ENCODE data around the gene ZNF219. TPM values are rescaled to one million over a fixed set of nuclear protein-coding genes. Genes with fewer than 3 reads are reported as not detected.
A peak's percentile ranks its signal among the peaks of the same experiment; 100 is the strongest.

The ZNF219 gene
- total RNA-seq, result 1 to 10 TPM; 2.8 to 3.1 TPM

DNA sequence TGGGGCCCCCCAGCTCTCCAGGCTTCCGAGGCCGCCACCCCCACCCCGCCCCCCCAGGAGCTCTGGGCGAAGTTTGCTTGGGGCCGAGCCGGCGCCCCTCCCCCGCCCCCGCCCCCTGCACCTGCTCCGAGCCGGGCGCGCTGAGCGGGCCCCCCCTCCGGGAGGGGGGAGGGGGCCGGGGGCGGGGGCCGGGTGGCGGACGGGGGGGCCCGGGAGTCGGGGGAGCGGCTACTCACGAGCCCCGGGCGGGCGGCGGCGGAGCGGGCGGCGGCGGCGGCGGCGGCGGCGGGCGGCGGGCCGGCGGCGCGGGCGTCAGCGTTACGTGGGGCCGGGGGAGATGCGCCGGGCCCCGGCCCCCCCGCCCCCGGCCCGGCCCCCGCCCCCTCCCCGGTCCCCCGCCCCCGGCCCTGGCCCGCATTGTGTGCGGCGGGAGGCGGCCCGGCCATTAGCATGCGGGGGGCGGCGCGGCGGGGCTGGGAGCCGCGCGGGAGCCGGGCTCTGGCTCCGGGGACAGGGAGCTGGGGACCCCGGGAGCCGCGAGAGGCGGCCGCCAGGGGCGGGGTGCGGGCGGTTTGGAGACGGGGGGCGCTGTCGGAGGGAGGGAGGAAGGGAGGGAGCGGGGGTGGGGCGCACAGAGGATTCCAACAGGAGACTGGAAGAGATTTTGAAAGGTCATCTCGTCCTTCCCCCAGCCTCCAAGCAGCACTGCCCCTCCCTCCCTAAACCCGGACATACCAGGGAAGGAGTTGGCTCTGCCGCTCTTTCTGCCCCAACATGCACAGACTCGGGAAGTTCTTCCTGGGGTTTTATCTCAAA is at the start of gene ZNF219:
Gene ZNF219 (minus strand): TSS at position 580 of the 816 bp plus-strand sequence. CDS start 5,064 bp downstream, outside the sequence.
- H3K27me3 Mint-ChIP-seq (ENCODE audit: low read depth), result peaks cover 42% of the 10 kb centered on the region
- no peaks in the 10 kb centered on the region for H3K9me3 Mint-ChIP-seq (ENCODE audit: insufficient read depth)
- H3K27ac Mint-ChIP-seq, result no peak within 1 kb of the TSS
- H3K36me3 Mint-ChIP-seq (ENCODE audit: low read depth), result no peaks in the 10 kb centered on the region
- ATAC-seq, result peak; percentile 52
- DNase-seq, result no peak
- ChIA-PET CTCF (interaction anchor here (1.1 to 7.0 kb wide), 2 partner anchors 9 to 85 kb away, joined by 3 to 138 read pairs; no protein-coding TSS in a partner anchor), POLR2A (no interaction called here)
- H3K4me1 Mint-ChIP-seq (ENCODE audit: low read depth), result peaks cover 29% of the 10 kb centered on the region
- peak within 1 kb of the TSS; percentile 69 for H3K4me3 Mint-ChIP-seq

DNA sequence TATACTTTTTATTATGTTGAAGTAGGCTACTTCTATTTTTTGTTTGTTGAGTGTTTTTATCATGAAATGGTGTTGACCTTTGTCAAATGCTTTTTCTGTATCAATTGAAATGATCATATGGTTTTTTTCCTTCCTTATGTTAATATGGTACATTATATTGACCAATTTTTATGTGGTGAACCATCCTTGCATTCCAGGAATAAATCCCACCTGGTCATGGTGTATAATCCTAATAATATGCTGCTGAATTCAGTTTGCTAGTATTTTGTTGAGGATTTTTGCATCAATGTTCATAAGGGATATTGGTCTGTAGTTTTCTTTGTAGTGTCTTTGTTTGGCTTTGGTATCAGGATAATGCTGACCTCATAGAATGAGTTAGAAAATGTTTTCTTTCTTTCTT is 47.0 kb upstream of the ZNF219 start:
- CTCF ChIA-PET, result no interaction called here
- DNase-seq (no peak), ATAC-seq (no peak)
- POLR2A ChIA-PET, result no interaction called here
- H3K4me1 Mint-ChIP-seq (ENCODE audit: low read depth), result no peaks in the 10 kb centered on the region
- H3K27ac Mint-ChIP-seq, result no peak overlapping the region
- no peak overlapping the region for H3K4me3 Mint-ChIP-seq
- peaks cover 7% of the 10 kb centered on the region for H3K27me3 Mint-ChIP-seq (ENCODE audit: low read depth)
- H3K9me3 Mint-ChIP-seq (ENCODE audit: insufficient read depth), result peaks cover 24% of the 10 kb centered on the region
- H3K36me3 Mint-ChIP-seq (ENCODE audit: low read depth), result peaks cover 2% of the 10 kb centered on the region

DNA sequence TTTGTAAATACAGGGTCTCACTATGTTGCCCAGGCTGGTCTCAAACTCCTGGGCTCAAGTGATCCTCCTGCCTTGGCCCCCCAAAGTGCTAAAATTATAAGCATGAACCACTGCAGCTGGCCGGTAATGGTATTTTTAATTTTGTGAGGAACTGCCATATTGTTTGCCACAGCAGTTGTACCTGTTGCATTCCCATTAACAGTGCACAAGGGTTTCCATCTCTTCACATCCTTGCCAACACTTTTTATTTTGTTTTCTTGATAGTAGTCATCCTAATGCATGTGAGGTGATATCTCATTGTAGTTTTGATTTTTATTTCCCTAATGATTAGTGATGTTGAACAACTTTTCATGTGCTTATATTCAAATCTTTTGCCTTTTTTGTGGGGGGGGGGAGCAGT is 43.9 kb upstream of the ZNF219 start:
- Mint-ChIP-seq H3K36me3 (ENCODE audit: low read depth) (peaks cover 2% of the 10 kb centered on the region), H3K9me3 (ENCODE audit: insufficient read depth) (peaks cover 24% of the 10 kb centered on the region), H3K27ac (no peak overlapping the region), H3K4me1 (ENCODE audit: low read depth) (no peaks in the 10 kb centered on the region), H3K4me3 (no peak overlapping the region), H3K27me3 (ENCODE audit: low read depth) (peaks cover 3% of the 10 kb centered on the region)
- DNase-seq (no peak), ATAC-seq (no peak)
- ChIA-PET POLR2A (interaction anchor here (0.7 kb wide), 1 partner anchor 17 kb away, joined by 3 read pairs; no protein-coding TSS in a partner anchor), CTCF (no interaction called here)

DNA sequence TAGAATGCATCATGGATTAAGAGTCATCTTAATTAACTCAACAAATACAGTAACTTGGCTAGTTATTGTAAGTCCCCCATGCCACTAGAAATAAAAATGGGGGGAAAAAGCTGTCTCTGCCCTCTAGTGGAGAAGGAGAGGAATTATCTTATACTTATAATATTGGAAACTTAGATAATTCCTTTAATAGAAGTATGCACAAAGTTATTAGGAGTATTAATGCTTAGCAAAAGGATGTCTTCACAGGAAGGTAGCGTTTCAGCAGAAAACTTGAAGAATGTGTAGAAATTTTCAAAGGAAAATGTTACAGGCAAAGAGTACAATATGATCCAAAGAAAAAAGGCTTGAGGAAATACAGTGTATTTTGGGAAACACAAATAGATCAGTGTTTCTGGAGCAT is 37.6 kb upstream of the ZNF219 start:
- DNase-seq (no peak), ATAC-seq (no peak)
- Mint-ChIP-seq H3K27me3 (ENCODE audit: low read depth) (peaks cover 13% of the 10 kb centered on the region), H3K4me3 (no peak overlapping the region), H3K36me3 (ENCODE audit: low read depth) (no peaks in the 10 kb centered on the region), H3K4me1 (ENCODE audit: low read depth) (no peaks in the 10 kb centered on the region), H3K27ac (no peak overlapping the region), H3K9me3 (ENCODE audit: insufficient read depth) (no peaks in the 10 kb centered on the region)
- POLR2A ChIA-PET, result interaction anchor here (0.6 kb wide), 1 partner anchor 290 kb away, joined by 3 read pairs; no protein-coding TSS in a partner anchor
- CTCF ChIA-PET, result interaction anchor here (0.8 to 2.0 kb wide), 8 partner anchors 9 to 121 kb away, joined by 3 to 7 read pairs (median 3); no protein-coding TSS in a partner anchor

DNA sequence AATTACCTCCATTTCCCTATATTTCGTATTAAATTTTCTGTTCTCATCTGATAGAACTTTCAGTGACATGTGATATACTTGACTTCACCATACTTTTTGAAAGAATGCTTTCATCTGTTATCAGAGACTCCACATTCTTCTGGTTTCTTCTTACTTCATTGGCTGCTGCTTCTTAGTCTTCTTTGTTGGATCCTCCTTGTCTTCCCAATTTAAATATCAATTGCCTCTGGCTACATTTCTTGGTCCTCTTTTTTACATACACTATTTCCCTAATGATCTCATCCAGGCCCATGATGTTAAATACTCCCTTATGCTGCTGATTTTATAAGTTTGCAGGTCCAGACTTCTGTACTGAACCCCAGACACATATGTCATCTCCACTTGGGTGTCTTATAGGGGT is 35.4 kb upstream of the ZNF219 start:
- Mint-ChIP-seq H3K4me1 (ENCODE audit: low read depth) (no peaks in the 10 kb centered on the region), H3K27ac (no peak overlapping the region), H3K36me3 (ENCODE audit: low read depth) (no peaks in the 10 kb centered on the region), H3K4me3 (no peak overlapping the region), H3K9me3 (ENCODE audit: insufficient read depth) (no peaks in the 10 kb centered on the region), H3K27me3 (ENCODE audit: low read depth) (peaks cover 16% of the 10 kb centered on the region)
- ATAC-seq (no peak), DNase-seq (no peak)
- ChIA-PET POLR2A (no interaction called here), CTCF (no interaction called here)

DNA sequence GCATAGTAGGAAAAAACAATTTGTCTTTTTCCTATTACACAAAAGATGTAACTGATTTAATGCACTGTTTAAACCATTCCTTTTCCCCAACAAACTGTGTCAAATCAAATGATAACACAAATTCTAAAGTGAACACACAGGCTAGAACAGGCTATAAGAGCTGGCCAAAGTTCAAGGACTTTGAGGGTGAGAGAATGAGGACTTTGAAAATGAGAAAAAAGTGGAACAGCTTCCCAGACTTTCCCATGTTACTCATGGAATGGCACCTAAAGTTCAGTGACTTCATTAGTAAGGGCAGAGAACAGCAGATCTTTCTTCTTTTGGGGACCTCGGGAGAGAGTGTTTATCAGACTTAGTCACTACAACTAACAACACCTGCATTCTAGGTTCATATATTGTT is 25.0 kb upstream of the ZNF219 start:
- H3K27me3 Mint-ChIP-seq (ENCODE audit: low read depth), result peaks cover 28% of the 10 kb centered on the region
- H3K4me1 Mint-ChIP-seq (ENCODE audit: low read depth), result no peaks in the 10 kb centered on the region
- H3K4me3 Mint-ChIP-seq, result no peak overlapping the region
- DNase-seq (no peak), ATAC-seq (no peak)
- ChIA-PET POLR2A (interaction anchor here (0.6 kb wide), 1 partner anchor 523 kb away, joined by 3 read pairs; no protein-coding TSS in a partner anchor), CTCF (interaction anchor here (0.9 to 4.2 kb wide), 5 partner anchors 12 to 109 kb away, joined by 3 to 18 read pairs (median 4); no protein-coding TSS in a partner anchor)
- H3K9me3 Mint-ChIP-seq (ENCODE audit: insufficient read depth), result peaks cover 6% of the 10 kb centered on the region
- no peaks in the 10 kb centered on the region for H3K36me3 Mint-ChIP-seq (ENCODE audit: low read depth)
- no peak overlapping the region for H3K27ac Mint-ChIP-seq

DNA sequence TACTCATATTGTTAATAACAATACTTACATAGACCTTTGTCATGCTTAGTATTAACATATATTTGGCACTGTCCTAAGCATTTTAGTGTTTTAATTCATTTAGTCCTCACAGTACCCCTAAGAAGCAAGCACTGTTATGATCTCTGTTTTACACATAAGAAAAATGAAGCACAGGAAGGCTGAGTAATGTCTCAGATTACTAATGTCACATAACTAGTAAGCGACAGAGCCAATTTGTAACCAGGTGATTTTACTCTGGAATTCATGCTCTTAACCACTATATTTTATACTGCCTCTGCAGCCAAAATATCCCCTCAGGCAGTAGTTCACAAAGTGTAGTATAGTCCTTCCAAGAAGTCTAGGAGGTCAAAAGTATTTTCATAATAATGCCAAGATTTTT is 22.7 kb upstream of the ZNF219 start:
- peaks cover 6% of the 10 kb centered on the region for H3K9me3 Mint-ChIP-seq (ENCODE audit: insufficient read depth)
- POLR2A ChIA-PET, result no interaction called here
- no peaks in the 10 kb centered on the region for H3K4me1 Mint-ChIP-seq (ENCODE audit: low read depth)
- H3K27ac Mint-ChIP-seq, result no peak overlapping the region
- no peaks in the 10 kb centered on the region for H3K36me3 Mint-ChIP-seq (ENCODE audit: low read depth)
- DNase-seq (no peak), ATAC-seq (no peak)
- no peak overlapping the region for H3K4me3 Mint-ChIP-seq
- H3K27me3 Mint-ChIP-seq (ENCODE audit: low read depth), result peaks cover 10% of the 10 kb centered on the region
- CTCF ChIA-PET, result interaction anchor here (1.3 kb wide), 1 partner anchor 16 kb away, joined by 4 read pairs; no protein-coding TSS in a partner anchor

DNA sequence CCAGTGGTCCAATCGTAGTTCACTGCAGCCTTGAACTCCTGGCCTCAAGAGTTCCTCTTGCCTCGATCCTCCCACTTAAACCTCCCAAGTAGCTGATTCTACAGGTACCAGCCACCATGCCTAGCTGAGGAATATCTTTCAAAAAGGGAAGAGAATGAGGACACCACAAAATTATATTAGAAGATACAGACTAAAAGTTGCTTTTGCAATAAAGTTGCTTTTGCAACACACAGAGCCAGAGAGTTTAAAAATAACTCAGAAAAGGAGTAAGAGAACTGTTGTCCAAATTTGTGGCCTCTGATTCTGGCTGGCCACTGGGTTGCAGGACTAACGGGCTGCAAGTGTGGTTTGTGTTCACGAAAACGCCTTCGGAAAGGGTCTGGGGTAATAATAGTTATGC is 22.2 kb upstream of the ZNF219 start:
- no peak overlapping the region for H3K27ac Mint-ChIP-seq
- ChIA-PET POLR2A (no interaction called here), CTCF (interaction anchor here (1.3 kb wide), 1 partner anchor 16 kb away, joined by 4 read pairs; no protein-coding TSS in a partner anchor)
- no peak overlapping the region for H3K4me3 Mint-ChIP-seq
- H3K9me3 Mint-ChIP-seq (ENCODE audit: insufficient read depth), result peaks cover 6% of the 10 kb centered on the region
- H3K27me3 Mint-ChIP-seq (ENCODE audit: low read depth), result peaks cover 9% of the 10 kb centered on the region
- no peak for ATAC-seq
- H3K36me3 Mint-ChIP-seq (ENCODE audit: low read depth), result no peaks in the 10 kb centered on the region
- H3K4me1 Mint-ChIP-seq (ENCODE audit: low read depth), result no peaks in the 10 kb centered on the region
- DNase-seq, result no peak

DNA sequence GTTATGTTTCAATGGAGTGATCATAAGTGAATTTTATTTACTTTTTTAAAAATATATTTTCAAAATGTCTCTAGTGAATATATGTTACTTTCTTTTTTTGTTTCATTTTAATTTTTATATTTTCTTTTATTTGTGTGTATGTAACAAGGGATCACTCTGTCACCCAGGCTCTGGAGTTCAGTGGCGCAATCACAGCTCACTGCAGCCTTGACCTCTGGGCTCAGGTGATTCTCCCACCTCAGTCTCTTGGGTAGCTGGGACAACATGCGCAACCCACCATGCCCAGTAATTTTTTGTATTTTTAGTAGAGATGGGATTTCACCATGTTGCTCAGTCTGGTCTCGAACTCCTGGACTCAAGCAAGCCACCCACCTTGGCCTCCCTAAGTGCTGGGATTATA is 20.5 kb upstream of the ZNF219 start:
- H3K9me3 Mint-ChIP-seq (ENCODE audit: insufficient read depth), result no peaks in the 10 kb centered on the region
- DNase-seq, result no peak
- H3K4me1 Mint-ChIP-seq (ENCODE audit: low read depth), result no peaks in the 10 kb centered on the region
- ChIA-PET CTCF (no interaction called here), POLR2A (no interaction called here)
- no peaks in the 10 kb centered on the region for H3K36me3 Mint-ChIP-seq (ENCODE audit: low read depth)
- no peak overlapping the region for H3K27ac Mint-ChIP-seq
- no peak overlapping the region for H3K4me3 Mint-ChIP-seq
- no peak for ATAC-seq
- peaks cover 7% of the 10 kb centered on the region for H3K27me3 Mint-ChIP-seq (ENCODE audit: low read depth)

DNA sequence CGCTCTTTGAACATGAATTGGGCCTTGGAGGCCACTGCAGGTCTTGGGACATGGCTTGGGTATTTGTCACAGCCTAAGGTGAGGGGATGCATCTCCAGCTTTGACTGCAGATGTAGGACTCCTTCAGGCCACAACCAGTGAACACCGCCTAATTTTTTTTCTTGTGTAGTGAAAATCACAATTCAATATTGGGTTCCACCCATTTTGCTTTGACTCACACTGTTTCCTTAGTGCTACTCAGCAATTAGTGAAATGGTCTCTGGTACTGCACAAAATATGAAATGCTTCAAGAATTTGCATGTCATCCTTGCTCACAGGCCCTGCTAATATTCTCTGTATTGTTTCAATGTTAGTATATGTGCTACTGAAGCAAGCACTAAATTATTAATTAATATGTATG is 14.9 kb upstream of the ZNF219 start:
- Mint-ChIP-seq H3K4me3 (no peak overlapping the region), H3K9me3 (ENCODE audit: insufficient read depth) (no peaks in the 10 kb centered on the region), H3K4me1 (ENCODE audit: low read depth) (no peaks in the 10 kb centered on the region), H3K27me3 (ENCODE audit: low read depth) (peaks cover 3% of the 10 kb centered on the region), H3K36me3 (ENCODE audit: low read depth) (no peaks in the 10 kb centered on the region), H3K27ac (no peak overlapping the region)
- DNase-seq (no peak), ATAC-seq (no peak)
- CTCF ChIA-PET, result interaction anchor here (2.0 kb wide), 1 partner anchor 9 kb away, joined by 6 read pairs; no protein-coding TSS in a partner anchor
- POLR2A ChIA-PET, result no interaction called here

DNA sequence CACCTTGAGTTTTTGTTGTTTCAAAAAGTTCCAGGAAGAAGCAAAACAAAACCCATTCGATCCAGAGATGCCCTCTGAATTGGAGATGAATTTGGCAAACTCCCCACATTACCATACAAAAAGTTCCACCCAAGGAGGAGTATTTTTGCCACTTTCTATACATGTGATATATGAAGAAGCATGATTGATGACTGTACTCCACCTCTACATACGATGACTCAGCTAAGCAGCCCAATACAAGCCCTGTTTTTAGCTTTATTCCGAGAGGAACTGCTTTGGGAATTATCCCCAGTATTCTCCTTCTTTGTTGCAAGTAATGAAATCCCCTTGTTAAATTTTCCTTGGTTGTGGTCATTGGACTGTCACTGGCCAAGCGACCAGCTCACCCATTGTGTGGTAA is 13.8 kb upstream of the ZNF219 start:
- DNase-seq (no peak), ATAC-seq (no peak)
- H3K4me1 Mint-ChIP-seq (ENCODE audit: low read depth), result no peaks in the 10 kb centered on the region
- ChIA-PET POLR2A (no interaction called here), CTCF (interaction anchor here (2.0 kb wide), 1 partner anchor 8 kb away, joined by 6 read pairs; no protein-coding TSS in a partner anchor)
- H3K27me3 Mint-ChIP-seq (ENCODE audit: low read depth), result peaks cover 3% of the 10 kb centered on the region
- H3K27ac Mint-ChIP-seq, result no peak overlapping the region
- H3K36me3 Mint-ChIP-seq (ENCODE audit: low read depth), result no peaks in the 10 kb centered on the region
- no peak overlapping the region for H3K4me3 Mint-ChIP-seq
- no peaks in the 10 kb centered on the region for H3K9me3 Mint-ChIP-seq (ENCODE audit: insufficient read depth)

DNA sequence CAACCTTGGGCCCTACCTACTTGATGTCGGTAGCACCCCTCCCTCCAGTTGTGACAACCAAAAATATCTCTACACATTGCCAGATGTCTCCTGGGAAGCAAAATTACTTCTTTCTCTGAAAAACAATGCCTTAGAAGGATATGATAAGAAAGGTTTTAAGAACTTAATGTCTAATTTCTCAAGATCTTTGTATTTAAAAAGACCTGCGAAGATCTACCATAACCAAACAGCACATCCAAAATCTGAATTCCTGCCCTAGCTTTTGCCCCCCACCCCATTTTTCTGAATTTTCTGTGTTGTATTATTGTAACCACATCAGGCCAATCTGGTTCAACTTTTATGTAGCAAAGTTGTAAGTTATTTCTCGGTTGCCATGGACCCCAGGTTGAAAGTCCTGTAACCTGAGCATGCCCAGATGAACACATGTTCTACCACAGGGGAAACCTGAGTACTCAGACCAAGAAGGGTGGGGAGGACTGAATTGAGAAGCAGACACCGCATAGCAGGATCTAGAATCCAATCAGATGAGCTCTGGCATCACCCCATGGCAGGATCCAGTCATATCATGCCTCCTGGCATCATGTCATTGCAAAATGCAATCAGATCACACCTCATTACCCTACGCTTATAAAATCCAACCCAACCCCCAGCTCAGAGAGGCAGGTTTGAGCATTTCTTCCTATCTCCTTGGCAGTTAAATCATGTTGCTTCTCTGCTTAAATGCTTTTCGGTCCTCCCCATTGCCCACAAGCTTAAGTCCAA is 11.1 kb upstream of the ZNF219 start:
- H3K36me3 Mint-ChIP-seq (ENCODE audit: low read depth), result no peaks in the 10 kb centered on the region

More for the DNA sequence above, 11.1 kb upstream of the ZNF219 start:
- ATAC-seq (no peak), DNase-seq (no peak)
- ChIA-PET CTCF (interaction anchor here (1.3 to 10.7 kb wide), 6 partner anchors 10 to 95 kb away, joined by 4 to 225 read pairs (median 10); no protein-coding TSS in a partner anchor), POLR2A (interaction anchor here (1.4 kb wide), 1 partner anchor 20 kb away, joined by 4 read pairs; no protein-coding TSS in a partner anchor)
- no peak overlapping the region for H3K4me3 Mint-ChIP-seq
- H3K27me3 Mint-ChIP-seq (ENCODE audit: low read depth), result peaks cover 3% of the 10 kb centered on the region
- H3K27ac Mint-ChIP-seq, result no peak overlapping the region
- no peaks in the 10 kb centered on the region for H3K9me3 Mint-ChIP-seq (ENCODE audit: insufficient read depth)
- H3K4me1 Mint-ChIP-seq (ENCODE audit: low read depth), result peaks cover 14% of the 10 kb centered on the region

Measured in activated CD8-positive, alpha-beta T cell treated with anti-CD3 and anti-CD28 coated beads, Interleukin-2, amount 10 ng/mL, durations not matched to agents 7 days and 5 days (primary cell).